Fibroblast of upper back skin (primary cell): Measurements from ENCODE around the gene SHROOM2.
A peak's percentile ranks its signal among the peaks of the same experiment; 100 is the strongest.

Experiments used
- DNase-seq: peaks from one replicate; pipeline ENCODE4 v3.0.0-alpha.2; 2013

Gene SHROOM2

DNA sequence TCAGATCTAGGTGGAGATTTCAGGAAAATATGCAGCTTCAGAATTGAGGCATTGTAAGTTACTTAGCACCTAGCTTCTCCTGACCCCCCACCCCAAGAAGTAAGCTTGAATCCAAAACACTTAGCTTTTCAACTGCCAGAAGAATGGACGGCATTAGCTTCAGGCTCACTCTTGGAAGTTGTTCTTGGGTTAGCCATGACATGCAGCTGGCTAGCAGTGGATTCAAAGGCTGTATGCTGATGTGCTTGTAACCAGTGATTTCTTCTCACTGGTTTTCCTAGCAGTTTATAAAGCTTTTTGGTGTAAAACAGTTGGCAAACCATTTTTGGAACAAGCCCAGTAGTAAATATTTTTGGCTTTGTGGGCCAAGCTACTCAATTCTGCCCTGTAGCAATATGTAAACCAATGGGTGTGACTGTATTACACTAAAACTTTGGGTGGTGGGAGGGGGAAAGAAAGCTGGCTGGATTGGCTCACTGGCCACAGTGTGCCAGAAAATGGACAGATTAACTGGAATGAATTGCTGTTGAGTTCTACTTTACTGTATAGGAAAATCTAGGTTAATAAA is 85.6 kb downstream of the SHROOM2 start:
- DNase-seq, result no peak

DNA sequence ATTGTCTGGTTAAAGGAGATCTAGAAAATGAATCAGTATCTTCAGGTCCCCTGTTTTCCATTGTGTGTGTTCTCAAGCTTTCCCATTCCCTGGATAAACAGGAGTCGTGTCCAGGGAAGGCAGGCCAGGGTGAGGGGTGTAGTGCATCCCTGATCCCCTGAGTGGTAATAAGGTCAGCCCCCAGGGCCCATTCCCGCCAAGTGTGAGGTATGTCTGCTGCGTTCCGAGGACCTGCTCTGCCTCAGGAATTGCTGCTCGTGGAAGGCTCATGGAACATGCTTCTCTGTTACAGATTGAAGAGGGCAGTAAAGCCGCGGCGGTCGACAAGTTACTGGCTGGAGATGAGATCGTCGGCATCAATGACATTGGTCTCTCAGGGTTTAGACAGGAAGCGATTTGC is 87.1 kb downstream of the SHROOM2 start:
- no peak for DNase-seq

DNA sequence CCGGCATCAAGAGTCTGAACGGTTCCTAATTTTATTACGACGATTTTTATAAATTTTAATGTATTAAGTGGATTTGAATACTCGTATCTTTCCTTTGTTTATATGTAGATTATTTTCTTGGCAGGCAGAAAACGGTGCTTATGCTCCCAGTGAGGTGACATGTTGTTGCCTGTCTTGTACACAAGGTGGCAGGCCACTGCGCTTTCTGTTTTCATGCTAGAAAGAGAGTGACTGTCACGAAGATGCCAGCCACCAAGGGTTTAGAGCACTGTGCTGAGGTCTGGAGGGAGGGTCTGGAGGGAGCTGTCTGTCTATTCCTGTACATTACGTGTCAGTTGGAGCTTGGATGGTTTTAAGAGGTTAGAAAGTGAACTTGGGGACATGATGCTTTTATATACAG is 87.7 kb downstream of the SHROOM2 start:
- DNase-seq, result no peak

DNA sequence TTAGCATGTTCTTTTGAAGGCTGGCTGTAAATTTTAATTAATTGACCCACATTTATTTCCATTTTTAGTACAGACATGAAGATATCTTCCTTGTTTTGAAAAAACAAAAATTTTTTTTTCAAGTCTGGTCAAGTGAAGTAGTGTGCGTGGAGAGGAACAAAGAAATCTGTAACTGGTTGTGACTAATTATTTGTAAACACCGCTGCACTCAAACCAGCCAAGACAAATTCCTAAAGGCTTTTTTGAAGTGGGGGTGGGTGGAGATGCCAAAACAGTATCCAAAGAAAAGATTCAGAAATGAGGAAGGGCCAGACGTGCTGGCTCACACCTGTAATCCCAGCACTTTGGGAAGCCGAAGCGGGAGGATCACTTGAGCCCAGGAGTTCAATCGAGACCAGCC is 88.3 kb downstream of the SHROOM2 start:
- DNase-seq, result no peak

DNA sequence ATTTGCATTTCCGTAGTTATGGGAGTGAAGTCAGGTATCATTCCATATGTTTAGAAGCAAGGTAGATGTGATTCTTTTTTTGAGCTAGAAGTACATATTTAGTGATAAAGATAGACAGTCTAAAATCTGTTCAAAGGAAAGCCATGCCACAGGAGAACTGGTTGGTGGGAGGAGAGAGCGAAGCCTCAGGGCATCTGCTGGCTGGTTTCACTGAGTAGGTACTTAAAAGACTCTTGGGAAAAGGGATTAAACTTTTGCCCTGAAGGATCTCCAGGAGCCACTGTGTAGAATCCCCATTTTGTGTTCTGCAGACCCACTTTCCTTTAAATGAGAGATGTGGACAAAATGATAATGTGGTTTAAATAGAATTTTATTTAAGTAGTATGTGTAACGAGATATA is 89.6 kb downstream of the SHROOM2 start:
- DNase-seq, result no peak

DNA sequence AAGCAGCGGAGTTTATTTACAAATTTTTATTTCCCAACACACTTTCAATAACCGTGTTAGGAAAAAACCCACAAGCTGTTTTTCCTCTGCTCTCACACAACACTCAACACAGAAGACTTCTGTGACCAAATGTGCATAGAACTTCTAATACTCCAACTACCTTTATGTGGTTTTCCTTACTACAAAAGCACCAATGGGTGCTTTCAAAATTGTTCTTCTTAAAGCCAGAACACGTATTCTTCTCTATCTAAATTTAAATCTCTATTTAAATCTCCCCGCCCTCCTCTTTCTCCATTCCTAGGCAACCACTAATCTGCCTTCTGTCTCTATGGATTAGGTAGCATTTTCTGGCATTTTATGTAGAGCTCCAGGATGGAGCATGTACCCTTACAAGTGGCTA is 90.0 kb downstream of the SHROOM2 start:
- DNase-seq, result no peak

DNA sequence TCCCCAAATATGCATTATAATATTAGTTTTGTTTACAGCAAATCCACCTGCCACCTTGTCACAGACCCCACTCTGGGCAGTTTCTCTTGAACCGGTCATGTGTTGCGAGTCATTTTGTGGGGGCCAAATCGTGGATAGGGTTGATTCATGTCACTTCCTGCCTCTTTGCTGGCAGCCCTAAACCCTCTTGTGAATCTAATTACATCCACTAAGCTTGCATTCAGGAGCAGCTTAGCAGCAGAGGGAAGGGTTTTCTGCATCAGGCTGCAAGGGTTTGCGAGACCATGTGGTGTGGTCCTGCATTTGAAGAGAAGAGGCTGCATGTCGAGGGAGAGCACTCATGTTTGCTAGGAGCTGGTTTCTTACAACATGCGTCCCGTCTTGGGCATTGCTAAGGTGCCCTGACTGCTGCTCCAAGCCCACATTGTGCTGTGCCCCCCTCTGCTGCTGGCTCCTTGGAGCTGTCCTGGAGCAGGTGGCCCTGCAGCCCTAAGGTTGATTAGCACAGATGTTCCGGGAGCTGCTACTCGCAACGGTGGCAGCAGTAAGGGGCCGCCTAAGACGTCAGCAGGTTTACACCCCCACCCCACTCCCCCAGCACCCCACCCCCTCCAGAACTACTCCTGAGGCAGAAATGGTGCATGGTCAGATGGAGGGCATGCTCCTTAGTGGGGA is 92.1 kb downstream of the SHROOM2 start:
- DNase-seq, result no peak

DNA sequence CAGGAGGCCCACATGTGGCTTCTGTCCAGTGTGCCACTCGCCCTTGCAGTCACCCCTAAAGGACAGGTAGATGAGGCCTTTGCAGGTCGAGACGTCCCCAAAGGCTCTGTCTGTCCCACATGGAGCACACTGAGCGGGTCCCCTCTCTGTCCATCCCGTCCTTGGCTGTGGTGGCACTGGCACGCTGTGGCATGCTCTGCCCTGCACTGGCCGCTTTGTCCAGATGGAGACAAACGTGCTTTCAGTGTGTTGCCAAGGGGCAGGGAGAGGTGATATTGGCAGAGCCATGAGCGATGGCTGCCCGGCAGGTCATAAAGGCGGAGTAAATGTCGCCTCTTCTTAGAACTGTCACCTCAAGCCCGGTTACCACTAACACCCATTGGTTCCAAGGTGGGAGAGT is 94.0 kb downstream of the SHROOM2 start:
- no peak for DNase-seq

DNA sequence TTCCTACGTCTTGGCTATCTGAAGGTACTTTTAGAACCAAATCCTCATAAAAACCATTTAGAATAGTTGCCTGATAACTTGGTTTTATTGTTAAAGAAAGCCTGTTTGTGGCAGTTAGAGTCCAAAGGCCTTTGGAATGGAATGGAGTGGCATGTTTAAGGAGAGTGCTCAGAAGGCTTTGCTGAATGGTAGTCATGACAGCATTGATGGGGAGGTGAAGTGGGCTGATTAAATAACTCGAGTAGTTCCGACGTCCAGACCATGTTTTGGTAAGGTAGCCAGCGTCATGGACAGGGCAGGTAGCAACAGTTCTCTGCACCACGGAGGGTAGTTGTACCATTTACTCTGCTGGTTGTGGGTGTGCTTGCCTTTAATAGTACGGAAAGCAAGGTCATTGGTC is 94.6 kb downstream of the SHROOM2 start:
- DNase-seq, result no peak

DNA sequence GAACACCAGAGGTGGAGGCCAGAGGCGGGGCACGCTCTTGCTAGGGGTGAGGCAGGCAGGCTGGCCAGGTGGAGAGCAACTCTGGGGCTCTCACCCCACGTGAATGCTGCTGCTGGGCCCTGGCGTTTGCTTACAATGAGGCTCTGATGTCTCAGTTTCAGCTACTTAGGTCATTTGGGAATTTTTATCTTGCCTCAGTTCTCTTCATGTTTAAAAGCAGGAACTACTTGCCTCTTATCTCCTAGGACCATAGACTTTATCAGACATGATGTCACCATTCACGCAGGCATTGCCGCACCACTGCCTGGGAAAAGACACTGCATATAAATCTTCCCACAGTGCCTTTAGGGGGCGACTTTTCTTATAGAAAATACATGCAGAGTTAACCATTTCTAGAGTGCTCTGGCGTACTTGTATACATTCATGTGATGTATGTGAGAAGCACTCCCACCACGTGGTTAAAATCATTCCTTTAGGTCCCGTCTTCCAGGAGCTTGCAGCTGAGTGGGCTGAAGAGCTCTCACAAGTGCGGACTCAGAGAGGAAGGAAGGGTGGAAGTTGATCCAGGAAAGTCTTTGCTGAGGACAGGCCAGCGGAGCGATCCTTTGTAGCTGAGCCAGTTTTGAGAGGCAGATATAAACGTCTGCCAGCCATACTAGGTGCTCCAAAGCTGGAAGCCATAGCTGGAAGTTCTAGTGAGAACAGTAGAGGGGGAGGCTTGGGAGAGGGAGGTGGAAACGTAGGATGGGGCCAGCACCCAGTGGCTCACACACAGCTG is 96.6 kb downstream of the SHROOM2 start:
- DNase-seq, result no peak

DNA sequence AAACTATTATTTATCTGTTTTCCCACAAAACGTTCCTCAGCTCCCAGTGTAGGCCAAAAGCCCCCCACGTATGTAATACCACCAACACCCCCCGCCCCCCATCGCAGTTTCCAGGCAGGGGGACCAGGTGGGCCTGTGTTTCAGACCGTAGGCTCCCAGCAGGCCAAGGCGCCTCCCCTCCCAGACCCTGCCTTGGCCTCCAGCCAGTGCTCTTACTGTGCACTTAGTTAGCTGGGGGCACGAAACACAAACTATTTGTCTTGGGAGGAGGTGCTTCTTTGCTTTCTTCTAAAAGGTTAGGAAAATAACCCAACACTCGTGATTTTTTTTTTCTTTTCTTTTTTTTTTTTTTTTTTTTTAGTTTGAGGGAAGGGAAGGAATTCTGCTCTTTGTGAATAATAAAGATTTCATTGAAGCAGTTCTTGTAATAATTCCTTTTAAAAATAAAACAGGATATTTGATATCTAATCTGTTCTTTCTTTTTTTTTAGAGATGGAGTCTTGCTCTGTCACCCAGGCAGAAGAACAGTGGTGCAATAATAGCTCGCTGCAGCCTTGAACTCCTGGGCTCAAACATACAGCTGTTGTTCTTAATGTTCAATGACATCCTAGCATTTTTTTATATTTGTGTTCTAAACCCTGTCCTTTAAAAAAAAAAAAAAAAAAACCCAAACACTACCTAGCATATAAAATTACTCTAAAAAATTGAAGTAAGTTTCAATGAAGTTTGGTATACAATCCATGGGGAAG is 98.0 kb downstream of the SHROOM2 start:
- no peak for DNase-seq

DNA sequence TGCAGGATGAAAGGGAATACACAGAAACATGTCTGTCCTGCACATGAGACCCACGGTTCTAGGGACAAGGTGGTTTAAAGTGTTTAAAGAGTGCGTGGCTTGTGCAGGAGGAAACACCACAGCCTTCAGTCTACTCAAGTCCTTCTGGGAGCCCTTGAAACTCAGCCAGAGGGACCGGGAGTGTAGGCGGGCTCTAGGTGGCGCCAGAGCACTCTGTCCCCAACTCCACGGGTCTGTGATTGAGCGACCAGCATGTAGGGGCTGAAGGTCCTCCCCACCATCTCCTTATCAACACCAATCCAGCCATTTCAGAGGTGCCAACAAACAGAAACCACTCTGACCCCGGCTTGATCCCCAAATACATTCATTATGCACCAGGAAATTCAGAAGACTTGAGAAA is 98.9 kb downstream of the SHROOM2 start:
- DNase-seq, result peak; percentile 44

DNA sequence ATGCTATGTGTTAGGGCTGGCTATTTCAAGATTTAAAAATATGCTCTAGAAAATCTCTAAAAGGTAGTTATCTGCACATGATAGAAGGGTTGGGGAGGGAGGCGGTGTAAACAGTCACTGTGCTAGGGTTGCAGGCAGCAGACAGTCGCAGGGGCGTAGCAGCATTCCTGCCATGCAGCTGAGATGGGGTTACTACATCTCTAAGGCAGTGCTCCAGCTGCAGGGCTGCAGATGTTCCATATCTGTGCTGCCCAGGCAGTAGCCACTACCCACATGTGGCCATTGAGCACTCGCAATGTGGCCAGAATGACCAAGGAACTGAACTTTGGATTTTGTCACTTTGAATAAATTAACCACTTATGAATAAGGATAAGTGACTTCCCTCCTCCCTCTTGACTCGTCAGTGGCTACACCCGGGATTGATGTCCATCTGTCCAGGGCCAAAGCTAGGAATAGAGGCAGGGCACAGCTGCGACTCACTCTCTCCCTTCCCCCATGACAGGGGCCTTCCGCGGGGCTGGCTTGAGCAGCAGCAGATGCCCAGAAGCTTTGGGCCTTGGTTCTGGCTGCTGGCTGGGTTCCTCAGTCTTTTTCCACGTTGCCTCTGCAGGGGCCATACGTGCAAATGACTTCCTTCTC is 101.5 kb downstream of the SHROOM2 start:
- no peak for DNase-seq

DNA sequence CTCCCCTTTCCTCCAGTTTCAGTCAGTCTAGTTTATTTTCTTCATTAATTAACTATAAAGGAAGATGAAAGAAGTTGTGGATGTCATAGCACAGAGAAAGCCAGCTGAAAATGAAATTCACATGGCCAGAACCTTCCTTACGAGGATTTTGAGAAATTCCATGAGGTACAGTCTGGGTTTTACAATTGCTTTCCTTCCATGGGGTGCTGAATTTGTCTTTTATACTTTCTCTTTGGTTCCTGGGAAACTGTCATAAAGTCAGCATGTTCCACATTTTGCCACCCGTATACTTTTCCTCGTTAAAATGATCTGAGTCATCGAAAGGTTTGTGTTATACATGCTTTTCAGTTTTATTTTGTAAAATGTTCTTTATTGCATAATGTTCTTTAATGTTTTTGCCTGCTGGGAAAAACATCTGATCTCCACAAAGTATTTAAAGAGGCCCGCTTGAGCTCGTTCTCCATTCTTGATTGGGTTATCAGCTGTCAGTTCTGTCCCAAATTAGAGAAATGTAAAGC is 102.8 kb downstream of the SHROOM2 start:
- no peak for DNase-seq

DNA sequence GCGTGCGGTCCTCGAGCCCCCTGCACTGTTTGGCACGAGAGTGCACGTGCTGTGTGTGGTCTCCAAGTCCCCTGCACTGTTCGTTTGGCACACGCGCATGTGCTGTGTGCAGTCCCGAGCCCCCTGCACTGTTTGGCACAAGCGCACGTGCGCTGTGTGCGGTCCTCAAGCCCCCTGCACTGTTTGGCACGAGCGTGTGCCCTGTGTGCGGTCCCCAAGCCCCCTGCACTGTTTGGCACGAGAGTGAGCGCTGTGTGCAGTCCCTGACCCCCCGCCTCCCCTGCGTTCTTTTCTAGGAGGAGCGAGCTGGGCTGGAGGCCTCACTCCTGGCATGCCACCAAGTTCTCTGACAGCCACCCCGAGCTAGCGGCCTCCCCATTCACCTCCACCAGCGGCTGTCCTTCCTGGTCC is 104.5 kb downstream of the SHROOM2 start:
- no peak for DNase-seq

DNA sequence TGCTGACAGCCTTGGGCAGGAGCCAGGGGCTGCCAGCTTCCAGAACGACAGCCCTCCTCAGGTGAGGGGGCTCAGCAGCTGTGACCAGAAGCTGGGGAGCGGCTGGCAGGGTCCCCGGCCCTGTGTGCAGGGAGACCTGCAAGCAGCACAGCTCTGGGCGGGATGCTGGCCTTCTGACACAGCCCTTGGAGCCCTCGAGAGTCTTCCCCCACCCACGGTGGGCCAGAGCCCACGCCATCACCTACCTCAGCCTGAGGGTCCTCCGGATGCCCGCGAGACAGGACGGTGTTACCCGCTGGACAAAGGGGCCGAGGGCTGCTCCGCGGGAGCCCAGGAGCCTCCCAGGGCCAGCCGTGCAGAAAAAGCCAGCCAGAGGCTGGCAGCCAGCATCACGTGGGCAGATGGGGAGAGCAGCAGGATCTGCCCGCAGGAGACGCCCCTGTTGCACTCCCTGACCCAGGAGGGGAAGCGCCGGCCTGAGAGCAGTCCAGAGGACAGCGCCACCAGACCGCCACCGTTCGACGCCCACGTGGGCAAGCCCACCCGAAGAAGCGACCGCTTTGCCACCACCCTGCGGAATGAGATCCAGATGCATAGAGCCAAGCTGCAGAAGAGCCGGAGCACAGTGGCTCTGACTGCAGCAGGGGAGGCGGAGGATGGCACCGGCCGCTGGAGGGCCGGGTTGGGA is 109.1 kb downstream of the SHROOM2 start:
- no peak for DNase-seq

DNA sequence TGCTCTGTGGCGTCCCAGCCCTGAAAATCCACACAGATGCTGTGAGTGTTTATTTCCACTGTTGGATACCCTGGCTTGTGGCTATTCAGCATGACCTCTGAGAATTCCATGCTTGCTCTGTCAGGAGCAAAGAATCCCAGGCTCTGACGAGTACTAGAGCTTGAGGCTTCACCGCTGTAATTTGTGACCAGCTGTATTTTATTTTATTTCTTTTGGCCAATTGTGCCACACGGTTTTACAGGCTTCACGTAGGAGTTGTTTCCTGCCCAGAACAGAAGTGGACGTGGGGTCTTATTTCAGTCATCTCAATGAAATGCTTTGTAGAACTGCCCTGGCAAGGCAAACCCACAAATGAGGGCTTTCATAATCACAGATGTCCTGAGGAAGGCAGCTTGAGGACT is 111.5 kb downstream of the SHROOM2 start:
- DNase-seq, result peak; percentile 85

DNA sequence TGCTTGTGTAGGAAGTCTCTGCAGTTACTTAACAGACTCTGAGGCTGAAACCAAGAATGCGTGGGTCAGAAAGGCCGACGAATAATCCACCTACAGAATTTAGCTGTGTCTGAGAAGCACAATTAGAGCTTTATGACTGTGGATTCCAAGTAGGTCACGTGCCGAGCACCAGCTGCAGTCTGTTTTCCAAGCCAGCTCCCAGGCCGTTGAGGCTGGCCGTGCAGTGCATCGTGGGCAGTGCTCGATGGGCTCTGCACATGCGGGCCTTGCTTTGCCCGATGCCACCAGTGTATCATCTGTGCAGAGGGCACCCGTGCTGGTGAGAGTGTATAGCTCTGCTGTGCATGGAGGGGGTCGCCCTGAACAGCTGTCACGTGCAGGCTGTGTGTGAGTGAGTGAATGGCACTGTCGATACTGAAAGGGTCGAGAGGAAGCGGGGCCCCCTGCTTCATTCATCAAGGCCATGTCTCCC is 113.4 kb downstream of the SHROOM2 start:
- peak; percentile 46 for DNase-seq

DNA sequence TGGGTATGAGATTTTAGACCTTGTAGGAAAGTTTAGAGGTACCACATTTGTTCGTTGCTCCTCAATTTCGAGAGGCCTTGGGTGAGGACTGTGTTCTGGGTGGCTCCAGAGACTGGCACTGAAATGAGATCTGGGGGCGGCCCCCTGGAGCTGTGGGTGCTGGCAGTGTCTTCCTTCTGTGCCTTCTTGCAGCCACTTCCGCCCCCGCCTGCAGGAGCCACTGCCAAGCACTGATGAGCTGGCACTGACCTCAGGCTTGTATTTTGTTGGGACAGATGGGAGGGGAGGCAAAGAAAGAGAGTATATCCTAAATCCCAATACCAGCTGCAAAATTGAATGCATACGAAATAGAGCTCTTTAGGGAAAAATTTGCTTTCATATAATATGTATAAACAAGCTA is 116.4 kb downstream of the SHROOM2 start:
- no peak for DNase-seq

DNA sequence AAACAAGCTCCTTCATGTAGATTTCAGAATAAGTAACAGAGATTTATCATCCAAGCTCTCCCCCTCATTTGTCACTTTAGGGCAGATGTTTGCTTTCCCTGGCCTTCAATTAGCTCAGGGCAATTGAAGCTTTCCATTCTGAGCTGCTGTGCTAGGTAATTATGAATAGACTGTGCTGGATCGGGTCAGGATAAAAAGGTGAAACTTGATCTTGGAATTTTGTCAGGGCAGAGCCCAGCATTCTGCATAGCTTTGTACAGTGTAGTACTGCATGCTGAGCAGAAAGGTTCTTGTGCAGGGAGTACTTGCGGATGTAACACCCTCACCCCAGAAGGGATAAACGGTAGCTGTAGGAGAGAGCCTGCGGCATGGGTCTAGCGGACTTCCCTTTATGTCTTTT is 116.9 kb downstream of the SHROOM2 start:
- DNase-seq, result no peak

DNA sequence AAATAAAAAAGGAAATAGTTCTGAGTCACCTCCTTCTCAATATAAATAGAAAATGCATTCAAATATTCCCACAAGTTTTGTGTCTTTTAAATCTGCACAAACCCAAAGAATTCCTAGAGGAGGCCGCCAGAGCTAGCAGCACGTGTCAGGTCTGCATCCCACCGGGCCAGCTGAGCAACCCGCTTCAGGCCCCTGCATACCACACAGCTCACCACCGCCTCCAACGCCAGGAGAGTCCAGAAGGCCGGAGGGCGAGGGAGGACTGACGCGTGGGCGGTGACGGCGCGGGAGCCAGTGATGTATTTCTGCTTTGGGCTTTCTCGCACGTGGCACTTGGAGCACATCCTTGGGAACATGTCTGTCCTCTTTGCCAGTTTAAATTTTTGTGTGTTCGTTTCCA is 119.1 kb downstream of the SHROOM2 start:
- peak; percentile 45 for DNase-seq

DNA sequence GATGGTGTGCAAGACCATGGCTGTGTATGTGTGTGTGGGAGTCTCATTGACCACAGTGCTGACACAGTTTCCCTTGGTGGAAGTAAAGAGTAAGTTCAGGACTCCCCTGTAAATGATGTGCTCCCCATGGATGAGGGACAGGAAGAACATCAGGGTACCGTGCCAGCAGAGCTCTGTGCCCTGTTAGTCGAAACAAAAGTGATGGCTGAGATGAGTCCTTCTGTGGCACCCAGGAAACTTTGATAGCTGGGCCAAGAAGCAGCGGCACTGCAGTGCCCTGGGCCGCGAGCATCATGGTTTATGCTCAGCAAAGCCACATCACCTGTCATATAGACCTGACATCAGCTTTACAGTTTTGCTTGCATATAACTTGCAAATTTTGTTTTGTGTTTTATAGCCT is 119.5 kb downstream of the SHROOM2 start:
- DNase-seq, result no peak
